Coronary artery (tissue), 2 donors: ENCODE measurements around the gene DSE.

ENCODE experiments used
- DNase-seq: peaks from one replicate; pipeline ENCODE4 v3.0.0-alpha.2; 2017; ENCODE audit warnings: low spot score
- H3K27ac ChIP-seq, 2 donors: fragments of 200-600 bp; sonication (generic); one replicate each; pipeline ENCODE4 v1.5.1; 2016 to 2019
- H3K4me3 ChIP-seq: fragments of 200-600 bp; sonication (generic); 2 replicates; pipeline ENCODE4 v1.5.1; 2016; ENCODE audit warnings: mild to moderate bottlenecking, moderate library complexity
- CTCF ChIP-seq: fragments of 200-600 bp; sonication (generic); IDR thresholded peaks from one replicate; pipeline ENCODE4 v1.5.1; 2019; ENCODE audit warnings: antibody characterized with exemption

The DSE gene

DNA sequence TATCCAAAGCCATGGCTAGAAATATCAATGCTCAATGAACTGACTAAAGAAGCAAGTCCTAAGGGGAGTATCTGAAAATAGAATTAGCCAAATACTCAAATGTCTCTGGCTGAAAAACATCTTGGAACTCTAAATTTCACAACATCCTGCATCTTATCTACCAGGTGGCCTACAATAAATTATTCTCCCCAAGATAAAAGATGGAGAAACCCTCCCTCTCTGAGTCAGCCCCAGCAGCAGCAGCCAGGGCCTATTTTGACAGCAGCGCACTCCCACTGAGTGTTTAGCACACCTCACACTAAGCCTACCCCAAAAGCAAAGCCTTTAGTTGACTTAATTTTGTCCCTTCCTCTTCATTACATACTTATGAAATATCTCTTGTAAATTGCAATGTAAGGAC lies 96.3 kb downstream of the DSE start:
- Histone ChIP-seq H3K27ac (no peak overlapping the region), H3K4me3 (no peak overlapping the region)
- no peak for DNase-seq
- no peak for TF ChIP-seq CTCF

GRCh38 chr6:116467514-116467913 lies 96.8 kb downstream of the DSE start:
- no peak for TF ChIP-seq CTCF
- DNase-seq: no peak

GRCh38 chr6:116468293-116468692 lies 97.5 kb downstream of the DSE start:
- Histone ChIP-seq H3K27ac (no peak overlapping the region), H3K4me3 (no peak overlapping the region)
- DNase-seq: no peak
- no peak for TF ChIP-seq CTCF

More at GRCh38 chr6:116467514-116467913, 96.8 kb downstream of the DSE start:
- Histone ChIP-seq H3K4me3 (no peak overlapping the region), H3K27ac (no peak overlapping the region)

DNA sequence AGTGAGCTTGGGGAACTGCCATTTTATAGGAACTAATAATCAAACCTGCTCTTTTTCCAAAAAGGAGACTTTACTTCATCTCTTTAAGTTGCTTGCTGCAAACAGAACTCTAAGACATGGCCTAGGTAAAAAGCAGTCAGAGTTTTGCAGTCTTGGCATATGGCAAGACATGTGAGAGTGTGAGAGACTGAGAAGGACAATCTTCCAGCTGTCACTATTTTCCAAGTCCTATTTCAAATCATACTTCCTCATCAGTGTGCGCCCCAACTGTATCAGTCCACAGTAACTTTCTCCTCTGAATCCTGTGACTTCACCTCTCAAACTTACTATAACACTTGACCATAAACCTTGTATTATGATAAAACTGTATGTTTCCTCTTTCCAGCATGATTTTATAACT lies 100.8 kb downstream of the DSE start:
- no peak for TF ChIP-seq CTCF
- no peak overlapping the region for H3K4me3 ChIP-seq
- no peak overlapping the region for H3K27ac ChIP-seq
- no peak for DNase-seq

- no peak for DNase-seq
- no peak overlapping the region for H3K27ac ChIP-seq
- no peak overlapping the region for H3K4me3 ChIP-seq
- no peak for TF ChIP-seq CTCF
Measured at GRCh38 chr6:116472706-116473105, 102.0 kb downstream of the DSE start.

DNA sequence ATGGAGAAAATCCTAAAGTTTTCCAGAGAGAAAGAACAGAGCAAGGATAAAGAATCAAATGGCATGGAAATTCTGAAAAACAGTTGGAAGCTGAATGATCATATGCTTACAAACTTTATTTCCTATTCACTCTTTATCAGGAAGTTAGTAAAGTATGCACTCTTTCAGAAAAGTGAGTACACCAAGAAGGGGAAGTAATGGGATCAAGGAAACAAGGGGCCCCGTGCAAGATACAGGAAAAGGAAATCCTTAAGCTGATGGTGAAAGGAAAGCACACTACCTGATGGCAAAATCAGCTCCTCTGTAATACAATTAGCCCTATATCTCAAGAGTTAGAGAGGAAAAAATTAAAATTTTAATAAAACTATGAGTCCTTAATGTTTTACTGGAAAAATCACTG lies 104.4 kb downstream of the DSE start:
- DNase-seq: no peak

More for the DNA sequence above, 104.4 kb downstream of the DSE start:
- TF ChIP-seq CTCF: no peak
- Histone ChIP-seq H3K4me3 (no peak overlapping the region), H3K27ac (no peak overlapping the region)
